DOHH2 (cell line): Measurements from ENCODE around the gene CRY1.

Source experiments
- H3F3A ChIP-seq: fragments of 200-600 bp; sonication (generic), shearing (Covaris generic); 2 replicates; pipeline ENCODE4 v1.6.0; 2016; ENCODE audit warnings: antibody characterized with exemption, mild to moderate bottlenecking; ENCODE audit not compliant: control insufficient read depth, insufficient read depth
- H3K27ac ChIP-seq: fragments of 200-600 bp; sonication (generic); 2 replicates; pipeline ENCODE4 v1.5.1; 2014; ENCODE audit warnings: low read depth, mild to moderate bottlenecking, low read length, moderate library complexity
- H3K27me3 ChIP-seq: fragments of 200-600 bp; sonication (generic); 2 replicates; pipeline ENCODE4 v1.6.1; 2014; ENCODE audit warnings: mild to moderate bottlenecking, low read length, mixed read lengths; ENCODE audit not compliant: control insufficient read depth
- H3K36me3 ChIP-seq: fragments of 200-600 bp; sonication (generic); 2 replicates; pipeline ENCODE4 v1.6.1; 2014; ENCODE audit warnings: mild to moderate bottlenecking, low read length, moderate library complexity, mixed read lengths; ENCODE audit not compliant: control insufficient read depth
- H3K4me1 ChIP-seq: fragments of 200-600 bp; sonication (generic); 2 replicates; pipeline ENCODE4 v1.6.1; 2014; ENCODE audit warnings: mild to moderate bottlenecking, low read length, mixed read lengths; ENCODE audit not compliant: control insufficient read depth
- H3K4me2 ChIP-seq: fragments of 200-600 bp; sonication (generic); 2 replicates; pipeline ENCODE4 v1.6.0; 2014; ENCODE audit warnings: mild to moderate bottlenecking, low read length, moderate library complexity
- H3K4me3 ChIP-seq: fragments of 200-600 bp; sonication (generic); 2 replicates; pipeline ENCODE4 v1.5.1; 2014; ENCODE audit warnings: mild to moderate bottlenecking, low read length, mixed read lengths
- H3K79me2 ChIP-seq: fragments of 200-600 bp; sonication (generic); 2 replicates; pipeline ENCODE4 v1.6.1; 2014; ENCODE audit warnings: mild to moderate bottlenecking, low read length, mixed read lengths; ENCODE audit not compliant: control insufficient read depth
- H3K9me2 ChIP-seq: fragments of 200-600 bp; sonication (generic); replicated peaks from 2 replicates; pipeline ENCODE4 v1.6.1; 2014; ENCODE audit warnings: mild to moderate bottlenecking, low read length, mixed read lengths; ENCODE audit not compliant: control insufficient read depth
- H3K9me3 ChIP-seq: fragments of 200-600 bp; sonication (generic); 2 replicates; pipeline ENCODE4 v1.6.1; 2014; ENCODE audit warnings: antibody characterized with exemption, low read length, mixed read lengths; ENCODE audit not compliant: control insufficient read depth, insufficient read depth
- H4K20me1 ChIP-seq: fragments of 200-600 bp; sonication (generic); 2 replicates; pipeline ENCODE4 v1.6.0; 2014; ENCODE audit warnings: low read depth, mild to moderate bottlenecking, antibody characterized with exemption, low read length, moderate library complexity; ENCODE audit not compliant: control insufficient read depth, insufficient read depth
- CTCF ChIP-seq: fragments of 200-600 bp; sonication (generic); IDR thresholded peaks from one replicate; pipeline ENCODE4 v1.5.1; 2014; ENCODE audit warnings: antibody characterized with exemption, mild to moderate bottlenecking, low read depth, low read length; ENCODE audit not compliant: poor library complexity, severe bottlenecking
- EZH2phosphoT487 ChIP-seq: fragments of 200-600 bp; sonication (generic); IDR thresholded peaks from 2 replicates; pipeline ENCODE4 v1.6.1; 2017; ENCODE audit warnings: borderline replicate concordance, mild to moderate bottlenecking, antibody characterized with exemption, low read length, moderate library complexity, mixed read lengths

Gene CRY1

GRCh38 chr12:107033758-107034739 lies 59.3 kb downstream of the CRY1 start:
- Histone ChIP-seq H3K79me2 (no peaks in the 10 kb centered on the region), H3K27ac (no peak overlapping the region), H3K9me2 (no peaks in the 10 kb centered on the region), H3F3A (no peaks in the 10 kb centered on the region), H3K27me3 (peaks cover 3% of the 10 kb centered on the region; the same call in 1 of the 2 replicates), H3K4me2 (no peak overlapping the region), H3K4me1 (no peaks in the 10 kb centered on the region), H4K20me1 (no peaks in the 10 kb centered on the region), H3K4me3 (no peak overlapping the region), H3K9me3 (no peaks in the 10 kb centered on the region), H3K36me3 (no peaks in the 10 kb centered on the region)
- TF ChIP-seq CTCF (no peak), EZH2phosphoT487 (no peak)

- no peaks in the 10 kb centered on the region for H3K79me2 ChIP-seq
- no peak for TF ChIP-seq EZH2phosphoT487
- no peak for TF ChIP-seq CTCF
- no peaks in the 10 kb centered on the region for H3K36me3 ChIP-seq
- no peaks in the 10 kb centered on the region for H3K4me1 ChIP-seq
- no peak overlapping the region for H3K27ac ChIP-seq
- no peaks in the 10 kb centered on the region for H4K20me1 ChIP-seq
- no peak overlapping the region for H3K4me3 ChIP-seq
- H3K9me2 ChIP-seq = no peaks in the 10 kb centered on the region
- peaks cover 8% of the 10 kb centered on the region; the same call in 1 of the 2 replicates for H3K27me3 ChIP-seq
- H3F3A ChIP-seq = no peaks in the 10 kb centered on the region
- H3K9me3 ChIP-seq = no peaks in the 10 kb centered on the region
- H3K4me2 ChIP-seq = no peak overlapping the region
Observed at GRCh38 chr12:107032266-107032665, 61.1 kb downstream of the CRY1 start.

GRCh38 chr12:107031061-107031460 lies 62.3 kb downstream of the CRY1 start:
- Histone ChIP-seq H3K27me3 (peaks cover 10% of the 10 kb centered on the region; the same call in 1 of the 2 replicates), H3K79me2 (no peaks in the 10 kb centered on the region), H3K27ac (no peak overlapping the region), H3K9me2 (no peaks in the 10 kb centered on the region), H3K9me3 (no peaks in the 10 kb centered on the region), H3K4me2 (no peak overlapping the region), H3K36me3 (no peaks in the 10 kb centered on the region), H3K4me3 (no peak overlapping the region), H3K4me1 (no peaks in the 10 kb centered on the region), H3F3A (no peaks in the 10 kb centered on the region), H4K20me1 (no peaks in the 10 kb centered on the region)
- TF ChIP-seq EZH2phosphoT487 (no peak), CTCF (no peak)
